ENCODE data around the gene FCN1. TPM values are rescaled to one million over a fixed set of nuclear protein-coding genes. Genes with fewer than 3 reads are reported as not detected.

FCN1 gene
- total RNA-seq, 1 donor from 2014 or later = not detected

DNA sequence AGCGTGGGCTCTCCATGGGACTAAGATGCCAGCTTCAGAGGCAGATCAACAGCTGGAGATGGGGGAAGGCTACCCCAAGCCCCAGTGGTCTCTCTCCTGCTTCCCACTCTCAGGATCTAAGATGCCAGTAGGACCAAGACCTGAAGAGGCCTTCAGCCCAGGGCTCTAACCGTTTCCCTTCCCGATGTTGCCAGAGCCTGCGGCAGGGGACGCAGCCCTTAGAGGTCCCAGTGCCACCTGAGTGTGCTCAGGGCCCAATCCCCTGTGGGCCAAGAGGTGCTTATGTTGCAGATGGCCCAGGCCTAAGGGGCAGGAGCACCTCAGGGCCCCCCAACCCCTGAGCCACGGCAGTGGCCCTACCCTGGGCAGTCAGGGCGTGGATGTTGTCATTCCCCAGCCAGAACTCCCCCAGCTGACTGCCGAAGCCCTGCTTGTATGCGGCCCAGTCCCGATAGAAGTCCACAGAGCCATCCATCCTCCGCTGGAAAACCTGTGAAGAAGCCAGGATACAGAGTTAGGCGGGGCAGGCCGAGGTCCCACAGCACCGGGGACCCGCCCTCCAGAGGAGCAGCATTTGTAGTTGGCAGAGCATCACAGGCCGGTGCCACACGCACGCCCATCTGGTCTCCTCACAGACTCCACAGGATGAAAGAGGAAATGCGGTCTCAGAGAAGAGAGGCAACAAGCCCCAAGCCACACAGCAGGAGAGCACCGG, 5.4 kb downstream of the FCN1 start:
- H3K4me1 Mint-ChIP-seq (ENCODE audit: unreplicated experiment) = no peaks in the 10 kb centered on the region
- TF ChIP-seq, protein P1, sequence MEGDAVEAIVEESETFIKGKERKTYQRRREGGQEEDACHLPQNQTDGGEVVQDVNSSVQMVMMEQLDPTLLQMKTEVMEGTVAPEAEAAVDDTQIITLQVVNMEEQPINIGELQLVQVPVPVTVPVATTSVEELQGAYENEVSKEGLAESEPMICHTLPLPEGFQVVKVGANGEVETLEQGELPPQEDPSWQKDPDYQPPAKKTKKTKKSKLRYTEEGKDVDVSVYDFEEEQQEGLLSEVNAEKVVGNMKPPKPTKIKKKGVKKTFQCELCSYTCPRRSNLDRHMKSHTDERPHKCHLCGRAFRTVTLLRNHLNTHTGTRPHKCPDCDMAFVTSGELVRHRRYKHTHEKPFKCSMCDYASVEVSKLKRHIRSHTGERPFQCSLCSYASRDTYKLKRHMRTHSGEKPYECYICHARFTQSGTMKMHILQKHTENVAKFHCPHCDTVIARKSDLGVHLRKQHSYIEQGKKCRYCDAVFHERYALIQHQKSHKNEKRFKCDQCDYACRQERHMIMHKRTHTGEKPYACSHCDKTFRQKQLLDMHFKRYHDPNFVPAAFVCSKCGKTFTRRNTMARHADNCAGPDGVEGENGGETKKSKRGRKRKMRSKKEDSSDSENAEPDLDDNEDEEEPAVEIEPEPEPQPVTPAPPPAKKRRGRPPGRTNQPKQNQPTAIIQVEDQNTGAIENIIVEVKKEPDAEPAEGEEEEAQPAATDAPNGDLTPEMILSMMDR (IDR thresholded peaks at IDR 0.05; ENCODE audit: unreplicated experiment) = no peak
- H3K36me3 Mint-ChIP-seq (ENCODE audit: low read depth, unreplicated experiment) = no peaks in the 10 kb centered on the region
- no peak for DNase-seq (ENCODE audit: low spot score)
- no peak overlapping the region for H3K27ac Mint-ChIP-seq (ENCODE audit: unreplicated experiment)
- no peaks in the 10 kb centered on the region for H3K27me3 Mint-ChIP-seq (ENCODE audit: unreplicated experiment)
- no peak overlapping the region for H3K4me3 Mint-ChIP-seq (ENCODE audit: unreplicated experiment)
- H3K9me3 Mint-ChIP-seq (ENCODE audit: unreplicated experiment) = no peaks in the 10 kb centered on the region

DNA sequence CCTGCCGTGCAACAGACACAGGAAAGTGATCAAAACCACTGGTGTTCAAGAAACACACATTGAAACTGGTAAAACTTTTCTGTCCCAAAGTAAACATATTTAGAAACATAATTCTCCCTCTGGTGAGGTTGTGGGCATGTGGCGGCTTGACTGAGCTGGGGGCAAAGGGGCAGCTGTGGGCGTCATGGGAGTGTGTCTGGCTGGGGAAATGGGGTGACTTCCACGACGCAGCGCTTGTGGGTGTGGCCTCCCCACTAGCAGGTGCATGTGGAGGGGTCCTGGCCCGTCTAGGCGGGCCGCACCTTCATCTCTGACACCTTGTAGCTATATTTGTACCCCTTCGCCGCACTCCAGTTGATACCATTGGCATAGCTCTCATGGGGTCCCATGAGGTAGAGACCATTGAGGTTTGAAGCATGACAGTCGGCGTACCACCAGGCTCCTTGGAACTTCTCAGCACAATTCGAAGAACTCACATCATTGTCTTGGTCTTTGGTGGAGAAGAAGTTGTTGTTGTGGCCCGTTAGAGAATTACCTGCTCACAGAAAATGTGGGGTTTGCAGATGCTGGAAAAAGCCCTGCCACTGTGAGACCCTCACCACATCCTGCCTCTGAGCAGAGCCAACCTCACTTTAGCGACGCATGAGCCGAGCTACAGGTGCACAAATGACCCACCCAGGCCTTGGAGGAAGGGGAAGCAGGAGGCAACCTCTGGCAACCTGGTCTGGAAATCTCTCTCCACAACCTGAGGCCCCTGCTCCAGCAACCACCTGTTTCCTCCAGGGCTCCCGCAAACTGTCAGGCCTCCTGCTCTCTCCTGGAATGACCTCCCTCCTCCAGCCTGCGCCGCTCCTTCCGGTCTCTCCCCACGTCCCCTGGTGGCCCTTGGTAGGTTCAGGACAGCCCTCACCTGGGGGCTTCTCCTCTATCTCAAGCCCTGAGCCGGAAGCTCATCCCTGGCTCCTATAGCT, 7.9 kb downstream of the FCN1 start:
- no peaks in the 10 kb centered on the region for H3K4me1 Mint-ChIP-seq (ENCODE audit: unreplicated experiment)
- no peaks in the 10 kb centered on the region for H3K36me3 Mint-ChIP-seq (ENCODE audit: low read depth, unreplicated experiment)
- TF ChIP-seq, protein P1 (IDR thresholded peaks at IDR 0.05; ENCODE audit: unreplicated experiment) = no peak
- H3K4me3 Mint-ChIP-seq (ENCODE audit: unreplicated experiment) = no peak overlapping the region
- H3K27ac Mint-ChIP-seq (ENCODE audit: unreplicated experiment) = no peak overlapping the region
- no peak for DNase-seq (ENCODE audit: low spot score)
- no peaks in the 10 kb centered on the region for H3K9me3 Mint-ChIP-seq (ENCODE audit: unreplicated experiment)
- H3K27me3 Mint-ChIP-seq (ENCODE audit: unreplicated experiment) = no peaks in the 10 kb centered on the region

DNA sequence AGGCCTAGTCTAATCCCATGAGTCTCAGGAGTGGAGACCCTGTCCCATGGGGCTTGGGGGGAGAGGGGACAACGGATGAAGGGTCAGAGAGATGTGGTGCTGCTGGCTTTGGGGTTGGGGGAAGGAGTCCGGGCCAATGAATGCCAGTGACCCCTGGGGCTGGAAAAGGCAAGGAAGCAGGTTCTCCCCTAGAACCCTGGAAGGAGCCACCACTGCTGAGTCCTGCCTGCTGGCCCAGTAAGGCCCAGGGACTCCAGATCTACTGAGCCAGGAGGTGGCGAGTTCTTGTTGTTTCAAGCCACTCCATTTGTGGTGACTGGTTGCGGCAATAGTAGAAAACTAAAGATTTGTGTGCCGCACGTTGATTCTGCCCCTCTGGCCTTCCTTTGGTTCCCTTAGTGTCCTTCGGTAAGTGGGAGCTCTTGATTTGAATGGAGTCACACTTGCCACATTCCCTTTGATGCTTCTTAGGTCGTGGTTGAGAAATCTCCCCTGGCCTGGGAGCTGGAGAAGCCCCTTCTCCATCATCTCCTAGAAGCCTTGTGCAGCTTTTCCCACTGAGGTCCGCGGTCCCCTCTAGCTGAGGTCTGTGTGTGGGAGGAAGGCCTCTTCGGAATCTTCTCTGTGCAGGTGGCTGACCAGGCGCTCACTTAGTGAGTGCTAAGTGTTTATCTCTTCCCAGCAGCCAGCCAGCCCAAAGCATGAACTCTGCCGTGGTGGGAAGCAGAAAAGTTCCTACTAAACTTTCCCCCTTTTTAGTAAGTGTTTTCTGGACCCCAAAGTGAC, 9.0 kb downstream of the FCN1 start:
- TF ChIP-seq, protein P1 (IDR thresholded peaks at IDR 0.05; ENCODE audit: unreplicated experiment) = no peak
- Mint-ChIP-seq H3K4me3 (ENCODE audit: unreplicated experiment) (no peak overlapping the region), H3K4me1 (ENCODE audit: unreplicated experiment) (no peaks in the 10 kb centered on the region), H3K27me3 (ENCODE audit: unreplicated experiment) (no peaks in the 10 kb centered on the region), H3K9me3 (ENCODE audit: unreplicated experiment) (no peaks in the 10 kb centered on the region), H3K27ac (ENCODE audit: unreplicated experiment) (no peak overlapping the region), H3K36me3 (ENCODE audit: low read depth, unreplicated experiment) (no peaks in the 10 kb centered on the region)
- no peak for DNase-seq (ENCODE audit: low spot score)

DNA sequence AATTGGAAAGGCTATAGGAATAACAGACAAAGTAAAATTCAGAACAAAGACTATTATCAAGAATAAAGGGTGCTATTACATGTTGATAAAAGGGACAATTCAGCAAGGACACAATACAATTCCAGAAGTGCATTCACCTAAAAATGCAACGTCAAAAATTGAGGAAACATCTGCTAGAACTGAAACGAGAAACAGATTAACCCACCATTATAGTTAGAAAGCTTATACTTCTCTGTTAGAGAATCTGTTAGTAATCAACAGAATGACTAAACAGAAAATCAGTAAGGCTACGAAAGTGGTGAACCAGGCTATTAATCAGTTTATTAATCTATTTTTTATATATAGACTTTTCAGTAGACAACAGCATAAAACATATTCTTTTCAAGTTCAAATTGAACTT, 14.8 kb downstream of the FCN1 start:
- H3K27ac Mint-ChIP-seq (ENCODE audit: unreplicated experiment) = no peak overlapping the region
- TF ChIP-seq, protein P1 (IDR thresholded peaks at IDR 0.05; ENCODE audit: unreplicated experiment) = no peak
- H3K4me1 Mint-ChIP-seq (ENCODE audit: unreplicated experiment) = no peaks in the 10 kb centered on the region
- H3K27me3 Mint-ChIP-seq (ENCODE audit: unreplicated experiment) = no peaks in the 10 kb centered on the region
- H3K36me3 Mint-ChIP-seq (ENCODE audit: low read depth, unreplicated experiment) = peaks cover 5% of the 10 kb centered on the region
- H3K4me3 Mint-ChIP-seq (ENCODE audit: unreplicated experiment) = no peak overlapping the region
- H3K9me3 Mint-ChIP-seq (ENCODE audit: unreplicated experiment) = no peaks in the 10 kb centered on the region
- no peak for DNase-seq (ENCODE audit: low spot score)
